Measurements from ENCODE around the gene PKDCC.
"Not testable (repeated sequence)": the region's sequence is repeated elsewhere in the genome, so short reads cannot be mapped to it uniquely, and the experiment has no call there.

The PKDCC gene

DNA sequence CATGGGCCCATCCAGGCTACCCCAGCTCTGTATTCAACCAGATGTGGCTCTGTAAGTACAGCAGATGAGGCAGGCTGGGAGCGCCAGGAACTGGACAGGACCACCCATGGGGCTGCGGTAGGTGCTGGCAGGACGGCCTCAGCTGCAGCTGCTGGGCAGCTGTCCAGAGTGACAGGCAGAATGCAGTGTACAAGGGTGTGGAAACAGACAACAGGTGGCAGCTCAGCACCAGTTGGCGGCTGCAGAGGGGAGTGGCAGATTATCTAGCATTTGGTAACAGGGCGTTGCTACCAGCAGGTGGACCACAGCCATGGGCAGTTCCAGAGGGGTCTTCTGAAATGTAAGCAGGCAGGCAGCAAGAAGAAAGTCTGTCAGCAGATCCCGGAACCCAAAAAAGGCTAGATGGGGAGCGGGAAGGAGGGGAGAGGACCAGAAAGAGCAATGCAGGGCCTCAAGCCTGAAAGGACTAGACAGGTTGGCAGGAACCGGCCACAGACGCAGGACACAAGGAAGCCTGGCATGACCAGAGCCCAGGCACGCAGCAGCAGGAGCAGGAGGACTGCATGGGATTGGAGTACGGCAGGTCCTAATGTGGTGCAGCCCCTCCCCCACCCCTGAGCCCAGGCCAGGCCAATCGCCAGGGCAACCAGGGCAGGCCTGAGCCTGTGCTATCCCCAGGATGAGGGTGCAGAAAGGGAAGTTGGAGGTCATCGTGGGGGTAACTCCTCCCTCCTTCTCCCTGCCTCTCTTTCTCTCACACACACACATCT lies 24.7 kb downstream of the PKDCC start:
- Histone ChIP-seq H3K27ac (no peak overlapping the region), H3K4me3 (no peak overlapping the region), H3K9me3 (ENCODE audit: low read depth, low read length) (no peaks in the 10 kb centered on the region), H3K36me3 (ENCODE audit: insufficient read depth, low read length) (no peaks in the 10 kb centered on the region), H3K9ac (ENCODE audit: insufficient read length) (no peak overlapping the region)
- DNase-seq (ENCODE audit: low read depth, low spot score): no peak
- no peak for TF ChIP-seq EZH2 (IDR thresholded peaks at IDR 0.05)
- no peak for TF ChIP-seq POLR2AphosphoS5 (IDR thresholded peaks at IDR 0.05; ENCODE audit: borderline replicate concordance, low read depth, low read length)
- no peak for TF ChIP-seq FOXP2 (optimal IDR thresholded peaks at IDR 0.05; ENCODE audit: control extremely low read depth, extremely low read length, insufficient read depth)

GRCh38 chr2:42073739-42074503 lies 26.1 kb downstream of the PKDCC start:
- Histone ChIP-seq H3K9me3 (ENCODE audit: low read depth, low read length) (no peaks in the 10 kb centered on the region), H3K4me3 (no peak overlapping the region), H3K9ac (ENCODE audit: insufficient read length) (no peak overlapping the region), H3K36me3 (ENCODE audit: insufficient read depth, low read length) (no peaks in the 10 kb centered on the region), H3K27ac (no peak overlapping the region)
- no peak for TF ChIP-seq EZH2 (IDR thresholded peaks at IDR 0.05)
- no peak for TF ChIP-seq FOXP2 (optimal IDR thresholded peaks at IDR 0.05; ENCODE audit: control extremely low read depth, extremely low read length, insufficient read depth)
- TF ChIP-seq POLR2AphosphoS5 (IDR thresholded peaks at IDR 0.05; ENCODE audit: borderline replicate concordance, low read depth, low read length): no peak
- no peak for DNase-seq (ENCODE audit: low read depth, low spot score)

DNA sequence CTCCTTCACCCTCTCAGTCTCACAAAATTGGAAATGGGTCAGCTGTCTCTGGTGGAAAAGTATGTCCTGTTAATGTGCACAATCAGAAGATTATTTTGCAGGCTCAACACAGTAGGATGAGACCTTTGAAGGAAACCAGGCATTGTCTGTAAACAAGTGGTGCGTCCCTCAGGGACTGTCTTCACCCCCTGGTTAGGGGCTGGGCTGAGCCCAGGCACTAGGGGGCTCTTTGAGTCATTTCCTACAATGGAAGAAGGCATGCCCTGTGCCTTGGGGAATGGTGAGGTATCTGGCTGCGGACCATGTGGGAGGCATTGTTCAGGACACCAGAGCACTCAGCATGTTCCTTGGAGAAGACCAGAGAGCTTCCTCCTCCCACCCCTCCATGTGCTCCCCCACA lies 26.8 kb downstream of the PKDCC start:
- H3K9ac ChIP-seq (ENCODE audit: insufficient read length): no peak overlapping the region
- H3K4me3 ChIP-seq: no peak overlapping the region
- no peak for DNase-seq (ENCODE audit: low read depth, low spot score)
- no peak overlapping the region for H3K27ac ChIP-seq
- H3K36me3 ChIP-seq (ENCODE audit: insufficient read depth, low read length): no peaks in the 10 kb centered on the region
- no peaks in the 10 kb centered on the region for H3K9me3 ChIP-seq (ENCODE audit: low read depth, low read length)
- no peak for TF ChIP-seq POLR2AphosphoS5 (IDR thresholded peaks at IDR 0.05; ENCODE audit: borderline replicate concordance, low read depth, low read length)

- no peaks in the 10 kb centered on the region for H3K9me3 ChIP-seq (ENCODE audit: low read depth, low read length)
- no peak overlapping the region for H3K4me3 ChIP-seq
- no peaks in the 10 kb centered on the region for H3K36me3 ChIP-seq (ENCODE audit: insufficient read depth, low read length)
- DNase-seq (ENCODE audit: low read depth, low spot score): no peak
- no peak overlapping the region for H3K27ac ChIP-seq
- no peak overlapping the region for H3K9ac ChIP-seq (ENCODE audit: insufficient read length)
- TF ChIP-seq POLR2AphosphoS5 (IDR thresholded peaks at IDR 0.05; ENCODE audit: borderline replicate concordance, low read depth, low read length): no peak
- no peak for TF ChIP-seq EZH2 (IDR thresholded peaks at IDR 0.05)
- no peak for TF ChIP-seq FOXP2 (optimal IDR thresholded peaks at IDR 0.05; ENCODE audit: control extremely low read depth, extremely low read length, insufficient read depth)
Observed at GRCh38 chr2:42076357-42077225, 28.8 kb downstream of the PKDCC start.

GRCh38 chr2:42077343-42077742 lies 29.5 kb downstream of the PKDCC start:
- Histone ChIP-seq H3K9me3 (ENCODE audit: low read depth, low read length) (no peaks in the 10 kb centered on the region), H3K4me3 (no peak overlapping the region), H3K27ac (no peak overlapping the region), H3K9ac (ENCODE audit: insufficient read length) (no peak overlapping the region), H3K36me3 (ENCODE audit: insufficient read depth, low read length) (no peaks in the 10 kb centered on the region)
- DNase-seq (ENCODE audit: low read depth, low spot score): no peak
- no peak for TF ChIP-seq FOXP2 (optimal IDR thresholded peaks at IDR 0.05; ENCODE audit: control extremely low read depth, extremely low read length, insufficient read depth)
- TF ChIP-seq EZH2 (IDR thresholded peaks at IDR 0.05): no peak
- TF ChIP-seq POLR2AphosphoS5 (IDR thresholded peaks at IDR 0.05; ENCODE audit: borderline replicate concordance, low read depth, low read length): no peak

DNA sequence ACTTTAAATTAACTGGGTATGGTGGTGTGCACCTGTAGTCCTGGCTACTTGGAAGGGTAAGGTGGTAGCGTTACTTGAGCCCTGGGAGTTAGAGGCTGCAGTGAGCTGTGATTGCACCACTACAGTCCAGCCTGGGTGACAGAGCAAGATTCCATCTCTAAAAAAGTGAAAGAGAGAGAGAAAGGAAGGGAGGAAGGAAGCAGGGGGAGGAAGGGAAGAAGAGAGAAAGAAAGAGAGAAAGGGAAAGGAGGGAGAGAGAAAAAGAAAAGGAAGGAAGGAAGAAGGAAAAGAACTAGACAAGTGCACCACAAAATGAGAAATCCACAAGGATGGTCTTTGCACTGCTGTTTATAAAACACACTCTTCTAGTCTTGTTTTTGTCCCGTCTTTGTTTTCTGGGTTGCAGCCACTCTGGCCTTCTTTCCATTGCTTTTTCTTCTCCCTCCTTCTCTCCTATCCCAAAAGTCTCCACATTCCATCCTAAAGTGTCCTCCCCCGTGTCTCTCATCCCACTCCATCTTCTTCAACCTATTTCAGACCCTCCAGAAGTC lies 32.0 kb downstream of the PKDCC start:
- Histone ChIP-seq H3K9me3 (ENCODE audit: low read depth, low read length) (no peaks in the 10 kb centered on the region), H3K27ac (no peak overlapping the region), H3K4me3 (no peak overlapping the region), H3K36me3 (ENCODE audit: insufficient read depth, low read length) (no peaks in the 10 kb centered on the region), H3K9ac (ENCODE audit: insufficient read length) (no peak overlapping the region)
- DNase-seq (ENCODE audit: low read depth, low spot score): no peak
- TF ChIP-seq FOXP2 (optimal IDR thresholded peaks at IDR 0.05; ENCODE audit: control extremely low read depth, extremely low read length, insufficient read depth): no peak

DNA sequence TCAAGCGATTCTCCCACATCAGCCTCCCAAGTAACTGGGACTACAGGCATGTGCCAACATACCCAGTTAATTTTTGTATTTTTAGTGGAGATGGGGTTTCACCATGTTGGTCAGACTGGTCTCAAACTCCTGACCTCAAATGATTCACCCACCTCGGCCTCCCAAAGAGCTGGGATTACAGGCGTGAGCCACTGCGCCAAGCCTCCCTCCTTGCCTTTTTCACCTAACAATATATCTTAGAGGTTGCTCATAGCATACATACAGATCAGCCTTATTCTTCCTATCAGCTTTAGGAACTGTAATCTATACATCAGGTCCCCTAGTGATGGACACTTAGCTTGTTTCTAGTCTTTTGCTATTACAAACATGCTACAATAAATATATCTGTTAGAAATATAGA lies 33.3 kb downstream of the PKDCC start:
- H3K9ac ChIP-seq (ENCODE audit: insufficient read length); H3K4me3 ChIP-seq; H3K27ac ChIP-seq; H3K9me3 ChIP-seq (ENCODE audit: low read depth, low read length); DNase-seq (ENCODE audit: low read depth, low spot score); H3K36me3 ChIP-seq (ENCODE audit: insufficient read depth, low read length): not testable (repeated sequence)

- TF ChIP-seq POLR2AphosphoS5 (IDR thresholded peaks at IDR 0.05; ENCODE audit: borderline replicate concordance, low read depth, low read length) (no peak), EZH2 (IDR thresholded peaks at IDR 0.05) (no peak), FOXP2 (optimal IDR thresholded peaks at IDR 0.05; ENCODE audit: control extremely low read depth, extremely low read length, insufficient read depth) (no peak)
- no peak for DNase-seq (ENCODE audit: low read depth, low spot score)
- Histone ChIP-seq H3K9ac (ENCODE audit: insufficient read length) (no peak overlapping the region), H3K36me3 (ENCODE audit: insufficient read depth, low read length) (no peaks in the 10 kb centered on the region), H3K27ac (no peak overlapping the region), H3K4me3 (no peak overlapping the region), H3K9me3 (ENCODE audit: low read depth, low read length) (no peaks in the 10 kb centered on the region)
Observed at GRCh38 chr2:42082016-42082415, 34.2 kb downstream of the PKDCC start.
